OCI-LY1 (cell line): Measurements from ENCODE around the gene SP2.

Source experiments
- EZH2 ChIP-seq: fragments of 200-600 bp; sonication (generic), shearing (Covaris generic); IDR thresholded peaks from 2 replicates; pipeline ENCODE4 v1.8.0; 2017; ENCODE audit warnings: borderline replicate concordance, mixed run types, mild to moderate bottlenecking, antibody characterized with exemption, low read length, moderate library complexity, mixed read lengths
- TF ChIP-seq, protein P1 (sequence below): fragments of 200-600 bp; sonication (generic), shearing (Covaris generic); IDR thresholded peaks from 2 replicates; pipeline ENCODE4 v1.5.1; 2017; ENCODE audit warnings: mild to moderate bottlenecking, antibody characterized with exemption, low read length, moderate library complexity, mixed read lengths

- TF ChIP-seq EZH2 = no peak
- TF ChIP-seq, protein P1, sequence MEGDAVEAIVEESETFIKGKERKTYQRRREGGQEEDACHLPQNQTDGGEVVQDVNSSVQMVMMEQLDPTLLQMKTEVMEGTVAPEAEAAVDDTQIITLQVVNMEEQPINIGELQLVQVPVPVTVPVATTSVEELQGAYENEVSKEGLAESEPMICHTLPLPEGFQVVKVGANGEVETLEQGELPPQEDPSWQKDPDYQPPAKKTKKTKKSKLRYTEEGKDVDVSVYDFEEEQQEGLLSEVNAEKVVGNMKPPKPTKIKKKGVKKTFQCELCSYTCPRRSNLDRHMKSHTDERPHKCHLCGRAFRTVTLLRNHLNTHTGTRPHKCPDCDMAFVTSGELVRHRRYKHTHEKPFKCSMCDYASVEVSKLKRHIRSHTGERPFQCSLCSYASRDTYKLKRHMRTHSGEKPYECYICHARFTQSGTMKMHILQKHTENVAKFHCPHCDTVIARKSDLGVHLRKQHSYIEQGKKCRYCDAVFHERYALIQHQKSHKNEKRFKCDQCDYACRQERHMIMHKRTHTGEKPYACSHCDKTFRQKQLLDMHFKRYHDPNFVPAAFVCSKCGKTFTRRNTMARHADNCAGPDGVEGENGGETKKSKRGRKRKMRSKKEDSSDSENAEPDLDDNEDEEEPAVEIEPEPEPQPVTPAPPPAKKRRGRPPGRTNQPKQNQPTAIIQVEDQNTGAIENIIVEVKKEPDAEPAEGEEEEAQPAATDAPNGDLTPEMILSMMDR = no peak
Measured at GRCh38 chr17:47864791-47865216, 31.2 kb upstream of the SP2 start.
